D721Med (cell line): ENCODE data around the gene NUP188.
"Not testable (repeated sequence)": the region's sequence is repeated elsewhere in the genome, so short reads cannot be mapped to it uniquely, and the experiment has no call there.

Experiments used
- DNase-seq: peaks from one replicate; pipeline ENCODE4 v3.0.0; 2011; ENCODE audit warnings: low spot score; ENCODE audit not compliant: insufficient read length
- FAIRE-seq: peaks from 2 replicates; lab custom pipeline; 2011; peaks lifted over from hg19 to GRCh38; lab: Jason Lieb, UNC
- CTCF ChIP-seq: IDR thresholded peaks from 2 replicates; pipeline ENCODE4 v1.5.1; 2012; ENCODE audit warnings: mild to moderate bottlenecking, control low read depth; ENCODE audit not compliant: insufficient read depth; ENCODE audit errors: missing control alignments

NUP188 gene

GRCh38 chr9:128940271-128940921 lies 7.1 kb upstream of the NUP188 start:
- no peak for DNase-seq
- FAIRE-seq = no peak
- no peak for TF ChIP-seq CTCF

- no peak for FAIRE-seq
- no peak for TF ChIP-seq CTCF
- no peak for DNase-seq
Measured at GRCh38 chr9:128940946-128941755, 6.3 kb upstream of the NUP188 start.

GRCh38 chr9:128943832-128944620 lies 3.5 kb upstream of the NUP188 start:
- FAIRE-seq (no peak), DNase-seq (no peak)
- TF ChIP-seq CTCF = no peak

- not testable (repeated sequence) for DNase-seq, FAIRE-seq
Measured at GRCh38 chr9:128944966-128945365, 2.5 kb upstream of the NUP188 start.

- TF ChIP-seq CTCF = no peak
- DNase-seq (no peak), FAIRE-seq (no peak)
Measured at GRCh38 chr9:128945798-128946501, 1.5 kb upstream of the NUP188 start.

- TF ChIP-seq CTCF = no peak
- FAIRE-seq (no peak), DNase-seq (no peak)
Measured at GRCh38 chr9:128946571-128947276, 775 bp upstream of the NUP188 start.

GRCh38 chr9:128947277-128947526 lies 297 bp upstream of the NUP188 start:
- TF ChIP-seq CTCF = no peak
- DNase-seq = no peak
- FAIRE-seq = no peak

GRCh38 chr9:128961403-128961802 lies 13.9 kb downstream of the NUP188 start:
- DNase-seq, FAIRE-seq: not testable (repeated sequence)
